Measurements from ENCODE around the gene MAP1LC3A.

Gene MAP1LC3A

GRCh38 chr20:34578521-34578920 is 20.0 kb downstream of the MAP1LC3A start:
- no peak for DNase-seq

GRCh38 chr20:34579191-34579978 is 20.9 kb downstream of the MAP1LC3A start:
- DNase-seq = no peak

GRCh38 chr20:34579979-34580940 is 21.7 kb downstream of the MAP1LC3A start:
- no peak for DNase-seq

- DNase-seq = no peak
These were observed 23.0 kb downstream of the MAP1LC3A start for GRCh38 chr20:34581341-34582184.

GRCh38 chr20:34582221-34582620 is 23.7 kb downstream of the MAP1LC3A start:
- DNase-seq = no peak

GRCh38 chr20:34582911-34583310 is 24.4 kb downstream of the MAP1LC3A start:
- no peak for DNase-seq

- DNase-seq = no peak
These were observed 25.0 kb downstream of the MAP1LC3A start for GRCh38 chr20:34583544-34583943.

- no peak for DNase-seq
These were observed 26.5 kb downstream of the MAP1LC3A start for GRCh38 chr20:34585019-34585418.

GRCh38 chr20:34586488-34587163 is 28.1 kb downstream of the MAP1LC3A start:
- DNase-seq = no peak

- DNase-seq = no peak
These were observed 37.1 kb downstream of the MAP1LC3A start for GRCh38 chr20:34595377-34596184.

GRCh38 chr20:34600892-34601653 is 42.6 kb downstream of the MAP1LC3A start:
- DNase-seq = no peak

GRCh38 chr20:34604980-34605788 is 46.7 kb downstream of the MAP1LC3A start:
- DNase-seq = no peak

- no peak for DNase-seq
These were observed 48.5 kb downstream of the MAP1LC3A start for GRCh38 chr20:34607066-34607465.

Data from cortex of kidney (tissue), 1 donor.